ENCODE data around the gene IDH3A. TPM values are rescaled to one million over a fixed set of nuclear protein-coding genes. Genes with fewer than 3 reads are reported as not detected.

IDH3A gene
- total RNA-seq: 27.9 and 30.8 TPM in 2 replicates

GRCh38 chr15:78149068-78149804, at the start of gene IDH3A:
IDH3A (plus strand) TSS chr15:78149362; CDS start chr15:78149404, 42 bp downstream.
- no peaks in the 10 kb centered on the region for H3K36me3 ChIP-seq (ENCODE audit: control insufficient read depth, insufficient read depth, low read length)
- no peaks in the 10 kb centered on the region for H3K27me3 ChIP-seq (ENCODE audit: control insufficient read depth, insufficient read depth, low read length)
- DNase-seq (ENCODE audit: low read depth) (peak; percentile 83), FAIRE-seq (no peak)
- H3K4me3 ChIP-seq (ENCODE audit: low read depth, low read length): peak within 1 kb of the TSS; percentile 66
- TF ChIP-seq, protein P1, sequence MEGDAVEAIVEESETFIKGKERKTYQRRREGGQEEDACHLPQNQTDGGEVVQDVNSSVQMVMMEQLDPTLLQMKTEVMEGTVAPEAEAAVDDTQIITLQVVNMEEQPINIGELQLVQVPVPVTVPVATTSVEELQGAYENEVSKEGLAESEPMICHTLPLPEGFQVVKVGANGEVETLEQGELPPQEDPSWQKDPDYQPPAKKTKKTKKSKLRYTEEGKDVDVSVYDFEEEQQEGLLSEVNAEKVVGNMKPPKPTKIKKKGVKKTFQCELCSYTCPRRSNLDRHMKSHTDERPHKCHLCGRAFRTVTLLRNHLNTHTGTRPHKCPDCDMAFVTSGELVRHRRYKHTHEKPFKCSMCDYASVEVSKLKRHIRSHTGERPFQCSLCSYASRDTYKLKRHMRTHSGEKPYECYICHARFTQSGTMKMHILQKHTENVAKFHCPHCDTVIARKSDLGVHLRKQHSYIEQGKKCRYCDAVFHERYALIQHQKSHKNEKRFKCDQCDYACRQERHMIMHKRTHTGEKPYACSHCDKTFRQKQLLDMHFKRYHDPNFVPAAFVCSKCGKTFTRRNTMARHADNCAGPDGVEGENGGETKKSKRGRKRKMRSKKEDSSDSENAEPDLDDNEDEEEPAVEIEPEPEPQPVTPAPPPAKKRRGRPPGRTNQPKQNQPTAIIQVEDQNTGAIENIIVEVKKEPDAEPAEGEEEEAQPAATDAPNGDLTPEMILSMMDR (IDR thresholded peaks at IDR 0.05; ENCODE audit: insufficient read depth, low read length, severe bottlenecking): no peak

DNA sequence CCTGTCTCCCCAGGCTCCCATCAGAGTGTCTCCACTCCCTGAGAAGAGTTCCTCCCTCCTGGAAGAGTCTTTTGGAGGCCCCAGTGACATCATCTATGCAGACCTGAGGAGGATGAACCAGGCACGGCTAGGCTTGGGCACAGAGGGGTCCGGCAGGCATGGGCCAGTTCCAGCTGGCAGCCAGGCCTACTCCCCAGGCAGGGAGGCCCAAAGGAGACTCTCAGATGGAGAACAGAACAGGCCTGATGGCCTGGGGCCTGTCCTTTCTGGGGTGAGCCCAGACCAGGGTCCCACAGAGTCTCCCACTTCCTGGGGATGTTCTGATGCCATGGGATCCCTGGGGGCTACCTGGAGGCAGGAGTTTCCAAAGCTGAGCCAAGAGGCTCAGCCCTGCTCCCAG, 48.3 kb upstream of the IDH3A start:
- TF ChIP-seq, protein P1 (IDR thresholded peaks at IDR 0.05; ENCODE audit: insufficient read depth, low read length, severe bottlenecking): no peak
- FAIRE-seq (no peak), DNase-seq (ENCODE audit: low read depth) (no peak)
- Histone ChIP-seq H3K27me3 (ENCODE audit: control insufficient read depth, insufficient read depth, low read length) (no peaks in the 10 kb centered on the region), H3K4me3 (ENCODE audit: low read depth, low read length) (no peak overlapping the region), H3K36me3 (ENCODE audit: control insufficient read depth, insufficient read depth, low read length) (no peaks in the 10 kb centered on the region)

GRCh38 chr15:78101423-78102105, 47.6 kb upstream of the IDH3A start:
- FAIRE-seq (no peak), DNase-seq (ENCODE audit: low read depth) (peak; percentile 17)
- TF ChIP-seq, protein P1 (IDR thresholded peaks at IDR 0.05; ENCODE audit: insufficient read depth, low read length, severe bottlenecking): no peak
- Histone ChIP-seq H3K27me3 (ENCODE audit: control insufficient read depth, insufficient read depth, low read length) (no peaks in the 10 kb centered on the region), H3K4me3 (ENCODE audit: low read depth, low read length) (no peak overlapping the region), H3K36me3 (ENCODE audit: control insufficient read depth, insufficient read depth, low read length) (no peaks in the 10 kb centered on the region)

GRCh38 chr15:78102211-78102610, 47.0 kb upstream of the IDH3A start:
- Histone ChIP-seq H3K36me3 (ENCODE audit: control insufficient read depth, insufficient read depth, low read length) (no peaks in the 10 kb centered on the region), H3K4me3 (ENCODE audit: low read depth, low read length) (no peak overlapping the region), H3K27me3 (ENCODE audit: control insufficient read depth, insufficient read depth, low read length) (no peaks in the 10 kb centered on the region)
- TF ChIP-seq, protein P1 (IDR thresholded peaks at IDR 0.05; ENCODE audit: insufficient read depth, low read length, severe bottlenecking): no peak
- DNase-seq (ENCODE audit: low read depth): no peak
- FAIRE-seq: no peak

DNA sequence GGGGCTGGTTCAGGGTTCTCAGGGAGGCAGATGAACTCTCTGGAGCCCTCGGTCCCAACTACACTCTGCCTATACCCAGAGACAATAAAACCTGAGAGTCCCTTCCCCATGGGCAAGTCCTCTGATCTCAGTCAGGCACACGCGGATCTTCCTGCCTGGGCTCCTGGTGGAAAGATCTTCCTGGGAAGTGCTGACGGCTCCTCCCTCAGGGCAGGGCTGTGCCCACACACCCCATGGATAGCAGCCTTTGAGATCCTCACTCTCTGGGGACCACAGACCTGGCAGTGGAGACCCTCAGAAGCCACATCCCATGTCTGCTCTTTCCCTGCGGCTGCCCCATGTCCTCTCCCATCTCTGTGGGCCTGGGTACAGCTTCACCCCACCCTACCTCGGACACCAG, 46.4 kb upstream of the IDH3A start:
- FAIRE-seq (no peak), DNase-seq (ENCODE audit: low read depth) (no peak)
- Histone ChIP-seq H3K27me3 (ENCODE audit: control insufficient read depth, insufficient read depth, low read length) (no peaks in the 10 kb centered on the region), H3K4me3 (ENCODE audit: low read depth, low read length) (no peak overlapping the region), H3K36me3 (ENCODE audit: control insufficient read depth, insufficient read depth, low read length) (no peaks in the 10 kb centered on the region)
- TF ChIP-seq, protein P1 (IDR thresholded peaks at IDR 0.05; ENCODE audit: insufficient read depth, low read length, severe bottlenecking): no peak

All from bronchial epithelial cell (primary cell).